Cerebellar nuclear complex (tissue), 1 donor: ENCODE data around the gene IGSF21.

Source experiments
- DNase-seq, 2 experiments: peaks; one replicate each; lab custom pipeline; 2025; lab: John Stamatoyannopoulos, UW

Gene IGSF21

GRCh38 chr1:18257778-18258177 is 150.2 kb downstream of the IGSF21 start:
- DNase-seq = no peak

GRCh38 chr1:18261891-18262290 is 154.3 kb downstream of the IGSF21 start:
- no peak for DNase-seq

GRCh38 chr1:18262726-18263125 is 155.1 kb downstream of the IGSF21 start:
- DNase-seq = no peak

GRCh38 chr1:18263547-18264120 is 156.0 kb downstream of the IGSF21 start:
- DNase-seq = no peak

GRCh38 chr1:18264450-18265039 is 156.9 kb downstream of the IGSF21 start:
- no peak for DNase-seq

GRCh38 chr1:18265641-18266040 is 158.0 kb downstream of the IGSF21 start:
- DNase-seq = no peak

GRCh38 chr1:18266391-18266790 is 158.8 kb downstream of the IGSF21 start:
- no peak for DNase-seq

- DNase-seq = no peak
Measured at GRCh38 chr1:18271336-18271735, 163.7 kb downstream of the IGSF21 start.

- no peak for DNase-seq
Measured at GRCh38 chr1:18278946-18279345, 171.3 kb downstream of the IGSF21 start.

- DNase-seq = peak; percentile 90
Measured at GRCh38 chr1:18279351-18280074, 171.9 kb downstream of the IGSF21 start.

GRCh38 chr1:18280956-18281355 is 173.4 kb downstream of the IGSF21 start:
- DNase-seq = no peak

- peak; percentile 26 to 53 for DNase-seq
Measured at GRCh38 chr1:18282851-18283600, 175.4 kb downstream of the IGSF21 start.

- no peak for DNase-seq
Measured at GRCh38 chr1:18283601-18284385, 176.2 kb downstream of the IGSF21 start.

- DNase-seq = no peak
Measured at GRCh38 chr1:18284805-18285537, 177.4 kb downstream of the IGSF21 start.

GRCh38 chr1:18285538-18285924 is 177.9 kb downstream of the IGSF21 start:
- no peak for DNase-seq

GRCh38 chr1:18288722-18289121 is 181.1 kb downstream of the IGSF21 start:
- no peak for DNase-seq

GRCh38 chr1:18289597-18289996 is 182.0 kb downstream of the IGSF21 start:
- DNase-seq = no peak

- DNase-seq = no peak
Measured at GRCh38 chr1:18290740-18291412, 183.3 kb downstream of the IGSF21 start.

- no peak for DNase-seq
Measured at GRCh38 chr1:18292531-18292930, 184.9 kb downstream of the IGSF21 start.

- no peak for DNase-seq
Measured at GRCh38 chr1:18293291-18293690, 185.7 kb downstream of the IGSF21 start.
